Keratinocyte (primary cell): Measurements from ENCODE around the gene PPM1H. TPM values are rescaled to one million over a fixed set of nuclear protein-coding genes. Genes with fewer than 3 reads are reported as not detected.

Source experiments
- DNase-seq: peaks from one replicate; pipeline ENCODE4 v3.0.0-alpha.2; 2011; ENCODE audit warnings: low read depth, missing footprints, low spot score
- FAIRE-seq: peaks from 2 replicates; lab custom pipeline; 2011; peaks lifted over from hg19 to GRCh38; lab: Jason Lieb, UNC
- H2AFZ ChIP-seq: 2 replicates; pipeline ENCODE4 v1.6.0; 2012; ENCODE audit warnings: low read length, control low read depth, inconsistent platforms; ENCODE audit not compliant: control insufficient read depth
- H3K27ac ChIP-seq: 2 replicates; pipeline ENCODE4 v1.5.1; 2011; ENCODE audit warnings: low read length; ENCODE audit not compliant: control insufficient read depth, insufficient read depth
- H3K27me3 ChIP-seq: 3 replicates; pipeline ENCODE4 v1.6.0; 2011; ENCODE audit warnings: low read length; ENCODE audit not compliant: control insufficient read depth, insufficient read depth; ENCODE audit errors: extremely low read depth
- H3K36me3 ChIP-seq, 2 experiments: 2 replicates in 1 of 2; 3 replicates in 1 of 2; pipeline ENCODE4 v1.5.1; 2011; ENCODE audit warnings: low read length in 2 of 2, mild to moderate bottlenecking in 1 of 2; ENCODE audit not compliant: control insufficient read depth in 2 of 2, insufficient read depth in 2 of 2; ENCODE audit errors: extremely low read depth in 1 of 2
- H3K4me1 ChIP-seq: 3 replicates; pipeline ENCODE4 v1.5.1; 2011; ENCODE audit warnings: low read length; ENCODE audit not compliant: control insufficient read depth, insufficient read depth; ENCODE audit errors: extremely low read depth
- H3K4me2 ChIP-seq: 3 replicates; pipeline ENCODE4 v1.6.0; 2011; ENCODE audit warnings: low read depth, low read length; ENCODE audit not compliant: control insufficient read depth, insufficient read depth; ENCODE audit errors: extremely low read depth
- H3K4me3 ChIP-seq, 3 experiments: fragments of 200-600 bp in 1 of 3; sonication (generic) in 1 of 3; 2 replicates in 2 of 3; 3 replicates in 1 of 3; pipeline ENCODE4 v1.5.1; 2011 to 2016; ENCODE audit warnings: low read length in 3 of 3, mild to moderate bottlenecking in 3 of 3, control low read depth in 2 of 3, inconsistent platforms in 1 of 3, low read depth in 1 of 3, mixed read lengths in 1 of 3, mixed run types in 1 of 3, moderate library complexity in 1 of 3; ENCODE audit not compliant: control insufficient read depth in 2 of 3, insufficient read depth in 2 of 3; ENCODE audit errors: extremely low read depth in 1 of 3
- H3K79me2 ChIP-seq: 2 replicates; pipeline ENCODE4 v1.6.0; 2012; ENCODE audit warnings: low read length; ENCODE audit not compliant: control insufficient read depth, insufficient read depth
- H3K9ac ChIP-seq: 3 replicates; pipeline ENCODE4 v1.6.0; 2011; ENCODE audit warnings: low read length; ENCODE audit not compliant: control insufficient read depth, insufficient read depth; ENCODE audit errors: extremely low read depth
- H3K9me1 ChIP-seq: 3 replicates; pipeline ENCODE4 v1.6.0; 2011; ENCODE audit warnings: low read length; ENCODE audit not compliant: control insufficient read depth, insufficient read depth; ENCODE audit errors: extremely low read depth
- H3K9me3 ChIP-seq: 2 replicates; pipeline ENCODE4 v1.5.1; 2012; ENCODE audit warnings: low read depth, low read length; ENCODE audit not compliant: control insufficient read depth
- H4K20me1 ChIP-seq: 3 replicates; pipeline ENCODE4 v1.6.0; 2011; ENCODE audit warnings: low read length; ENCODE audit not compliant: control insufficient read depth, insufficient read depth; ENCODE audit errors: extremely low read depth
- CTCF ChIP-seq, 3 experiments: IDR thresholded peaks in 1 of 3; conservative IDR thresholded peaks in 1 of 3; optimal IDR thresholded peaks in 1 of 3; 2 replicates in 2 of 3; 3 replicates in 1 of 3; pipeline versions ENCODE3 to v1.5.1; 2011; ENCODE audit warnings: low read length in 3 of 3, mild to moderate bottlenecking in 3 of 3, moderate library complexity in 2 of 3, control low read depth in 1 of 3, inconsistent platforms in 1 of 3; ENCODE audit not compliant: insufficient read depth in 2 of 3; ENCODE audit errors: extremely low read depth in 1 of 3
- EZH2 ChIP-seq: IDR thresholded peaks from one replicate; pipeline ENCODE4 v1.6.1; 2012; ENCODE audit warnings: inconsistent platforms, mild to moderate bottlenecking, low read length, moderate library complexity
- dilution Hi-C: fragments of 300-500 bp; cut with MboI; formaldehyde crosslinking; loops from one replicate; pipeline ENCODE4 v1.7.0; 2020; ENCODE audit warnings: low sequenced_read_pairs; ENCODE audit not compliant: extremely low pct_ligation_motif_present
- polyA plus RNA-seq, 5 experiments: library from polyadenylated mRNA; depleted of rRNA in 3 of 5; stranded (reverse) in 3 of 5; stranded (forward) in 1 of 5; unstranded in 1 of 5; fragments of >200 nt; gene quantifications; 1 replicate in 1 of 5; 2 replicates in 3 of 5; 3 replicates in 1 of 5; pipeline versions ENCODE4 v1.2.1 to v1.2.3, GENCODE V29; 2011 to 2012; ENCODE audit warnings: missing spikeins in 2 of 5, low read depth in 1 of 5, low replicate concordance in 1 of 5
- small RNA-seq, 3 experiments: library from RNA; depleted of rRNA; stranded (forward); fragments of <200 nt; gene quantifications; one replicate each; pipeline ENCODE3, GENCODE V24; 2012; ENCODE audit warnings: low read depth in 3 of 3, low replicate concordance in 1 of 3; ENCODE audit not compliant: insufficient read length in 3 of 3

PPM1H gene
- polyA plus RNA-seq, 1 donor (not counting 4 experiments of a cell fraction or from before 2014, with no cell fraction given), result 0.09 TPM

GRCh38 chr12:62598846-62599245 is 336.1 kb downstream of the PPM1H start:
- H2AFZ ChIP-seq, result no peak overlapping the region
- no peak for DNase-seq
- no peak for FAIRE-seq
- no peaks in the 10 kb centered on the region for H3K36me3 ChIP-seq
- H3K4me2 ChIP-seq, result no peak overlapping the region
- no peaks in the 10 kb centered on the region for H4K20me1 ChIP-seq
- H3K9ac ChIP-seq, result no peak overlapping the region
- H3K27me3 ChIP-seq, result no peaks in the 10 kb centered on the region
- H3K9me3 ChIP-seq, result no peaks in the 10 kb centered on the region
- TF ChIP-seq EZH2, result no peak
- no peak for TF ChIP-seq CTCF (optimal IDR thresholded peaks at IDR 0.05 in 1 of 3, IDR thresholded peaks at IDR 0.05 in 1 of 3, conservative IDR thresholded peaks at IDR 0.05 in 1 of 3; ENCODE audit: extremely low read depth in 1 of 3, insufficient read depth in 2 of 3, low read length in 3 of 3)
- dilution Hi-C loops, result no loop called here
- peaks cover 4% of the 10 kb centered on the region for H3K79me2 ChIP-seq
- no peak overlapping the region for H3K27ac ChIP-seq
- H3K9me1 ChIP-seq, result no peaks in the 10 kb centered on the region
- H3K4me1 ChIP-seq, result peaks cover 7% of the 10 kb centered on the region
- no peak overlapping the region for H3K4me3 ChIP-seq

DNA sequence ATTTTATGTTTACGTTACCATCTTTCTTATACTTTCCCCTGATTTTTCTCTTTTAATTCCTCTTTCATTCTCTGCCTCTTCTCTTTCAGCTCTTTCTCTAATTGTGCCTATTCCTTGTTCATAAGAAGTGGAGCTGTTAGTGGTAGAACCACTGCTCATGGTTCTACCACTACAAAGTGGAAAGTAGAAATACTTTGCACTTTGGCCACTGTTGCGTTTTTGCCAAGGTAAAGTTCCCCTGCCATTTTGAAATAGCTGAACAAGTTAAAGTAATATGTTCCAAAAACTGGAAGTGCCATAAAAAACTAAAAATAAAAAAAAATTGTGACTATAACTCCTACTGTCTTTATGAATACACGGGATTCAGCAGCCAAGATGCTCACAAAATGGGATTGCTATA is 337.7 kb downstream of the PPM1H start:
- no peaks in the 10 kb centered on the region for H3K9me1 ChIP-seq
- DNase-seq, result no peak
- dilution Hi-C loops, result no loop called here

More for the DNA sequence above, 337.7 kb downstream of the PPM1H start:
- H3K4me1 ChIP-seq, result peaks cover 6% of the 10 kb centered on the region
- H3K27me3 ChIP-seq, result no peaks in the 10 kb centered on the region
- H3K4me3 ChIP-seq, result no peak overlapping the region
- H3K36me3 ChIP-seq, result no peaks in the 10 kb centered on the region
- no peaks in the 10 kb centered on the region for H4K20me1 ChIP-seq
- no peak for FAIRE-seq
- H3K9ac ChIP-seq, result no peak overlapping the region
- no peaks in the 10 kb centered on the region for H3K79me2 ChIP-seq
- no peaks in the 10 kb centered on the region for H3K9me3 ChIP-seq
- no peak for TF ChIP-seq CTCF (optimal IDR thresholded peaks at IDR 0.05 in 1 of 3, IDR thresholded peaks at IDR 0.05 in 1 of 3, conservative IDR thresholded peaks at IDR 0.05 in 1 of 3; ENCODE audit: extremely low read depth in 1 of 3, insufficient read depth in 2 of 3, low read length in 3 of 3)
- H3K27ac ChIP-seq, result no peak overlapping the region
- no peak overlapping the region for H3K4me2 ChIP-seq
- no peak overlapping the region for H2AFZ ChIP-seq

Small RNA genes within 50 kb of the gene (small RNA-seq; reads per million reads assigned to genes)
- gene MIRLET7I, result 1,783 to 36,724 (median 26,256) reads per million in 3 experiments
- 0 reads per million in 3 experiments for gene RF00019
- gene RNU1-83P, result 0.27 to 2.0 (median 0.75) reads per million in 3 experiments

Other genes with a start within 250 kb of the PPM1H start
- not detected in 3 replicates for gene AVPR1A, start 216.1 kb upstream of the PPM1H start, polyA plus RNA-seq